Measurements from ENCODE around the gene ABLIM3.

Gene ABLIM3

GRCh38 chr5:149099920-149100319 lies 41.4 kb upstream of the ABLIM3 start:
- Histone ChIP-seq H3K9me2 (replicated peaks; ENCODE audit: insufficient read depth, low read length) (no peaks in the 10 kb centered on the region), H3K27ac (ENCODE audit: low read length) (no peak overlapping the region; the same call in 1 of the 2 replicates), H3F3A (ENCODE audit: insufficient read depth, low read length) (0 out of 2 replicates have a peak, but pooled peaks cover 2% of the 10 kb centered on the region), H3K4me1 (ENCODE audit: low read length) (0 out of 2 replicates have a peak, but pooled peaks cover 4% of the 10 kb centered on the region), H3K9ac (ENCODE audit: low read length) (no peak overlapping the region), H3K36me3 (replicated peaks; ENCODE audit: insufficient read depth, low read length) (no peaks in the 10 kb centered on the region), H2AFZ (ENCODE audit: low read length) (no peak overlapping the region), H3K4me3 (ENCODE audit: low read length) (no peak overlapping the region), H3K27me3 (replicated peaks; ENCODE audit: insufficient read depth, low read length) (no peaks in the 10 kb centered on the region), H4K20me1 (ENCODE audit: insufficient read depth, low read length) (no peaks in the 10 kb centered on the region), H3K4me2 (ENCODE audit: low read depth, low read length) (peak overlapping the region; percentile 45; the same call in 1 of the 2 replicates), H3K9me3 (replicated peaks; ENCODE audit: insufficient read depth, low read length) (no peaks in the 10 kb centered on the region), H3K79me2 (ENCODE audit: low read length) (no peaks in the 10 kb centered on the region)
- peak; percentile 64 for DNase-seq
- no peak for TF ChIP-seq CTCF (IDR thresholded peaks at IDR 0.05; ENCODE audit: low read length)
- TF ChIP-seq EZH2 (optimal IDR thresholded peaks at IDR 0.05; ENCODE audit: low read depth, low read length) = no peak
- TF ChIP-seq EZH2phosphoT487 (IDR thresholded peaks at IDR 0.05; ENCODE audit: low read length) = no peak

GRCh38 chr5:149100331-149100730 lies 41.0 kb upstream of the ABLIM3 start:
- Histone ChIP-seq H3K4me1 (ENCODE audit: low read length) (0 out of 2 replicates have a peak, but pooled peaks cover 2% of the 10 kb centered on the region), H4K20me1 (ENCODE audit: insufficient read depth, low read length) (no peaks in the 10 kb centered on the region), H3K36me3 (replicated peaks; ENCODE audit: insufficient read depth, low read length) (no peaks in the 10 kb centered on the region), H2AFZ (ENCODE audit: low read length) (no peak overlapping the region), H3K27me3 (replicated peaks; ENCODE audit: insufficient read depth, low read length) (no peaks in the 10 kb centered on the region), H3K9ac (ENCODE audit: low read length) (no peak overlapping the region), H3K27ac (ENCODE audit: low read length) (no peak overlapping the region; the same call in 1 of the 2 replicates), H3K4me2 (ENCODE audit: low read depth, low read length) (peak overlapping the region; percentile 45; the same call in 1 of the 2 replicates), H3K79me2 (ENCODE audit: low read length) (no peaks in the 10 kb centered on the region), H3K9me2 (replicated peaks; ENCODE audit: insufficient read depth, low read length) (no peaks in the 10 kb centered on the region), H3F3A (ENCODE audit: insufficient read depth, low read length) (0 out of 2 replicates have a peak, but pooled peaks cover 2% of the 10 kb centered on the region), H3K9me3 (replicated peaks; ENCODE audit: insufficient read depth, low read length) (no peaks in the 10 kb centered on the region), H3K4me3 (ENCODE audit: low read length) (no peak overlapping the region)
- TF ChIP-seq EZH2phosphoT487 (IDR thresholded peaks at IDR 0.05; ENCODE audit: low read length) (no peak), CTCF (IDR thresholded peaks at IDR 0.05; ENCODE audit: low read length) (no peak), EZH2 (optimal IDR thresholded peaks at IDR 0.05; ENCODE audit: low read depth, low read length) (no peak)
- no peak for DNase-seq

GRCh38 chr5:149108651-149109280 lies 32.5 kb upstream of the ABLIM3 start:
- Histone ChIP-seq H4K20me1 (ENCODE audit: insufficient read depth, low read length) (no peaks in the 10 kb centered on the region), H3K9me2 (replicated peaks; ENCODE audit: insufficient read depth, low read length) (no peaks in the 10 kb centered on the region), H3F3A (ENCODE audit: insufficient read depth, low read length) (no peaks in the 10 kb centered on the region), H3K27ac (ENCODE audit: low read length) (no peak overlapping the region), H3K4me3 (ENCODE audit: low read length) (no peak overlapping the region), H3K4me1 (ENCODE audit: low read length) (no peaks in the 10 kb centered on the region), H3K36me3 (replicated peaks; ENCODE audit: insufficient read depth, low read length) (no peaks in the 10 kb centered on the region), H2AFZ (ENCODE audit: low read length) (no peak overlapping the region), H3K27me3 (replicated peaks; ENCODE audit: insufficient read depth, low read length) (no peaks in the 10 kb centered on the region), H3K79me2 (ENCODE audit: low read length) (no peaks in the 10 kb centered on the region), H3K9me3 (replicated peaks; ENCODE audit: insufficient read depth, low read length) (no peaks in the 10 kb centered on the region), H3K9ac (ENCODE audit: low read length) (no peak overlapping the region), H3K4me2 (ENCODE audit: low read depth, low read length) (no peak overlapping the region)
- no peak for TF ChIP-seq CTCF (IDR thresholded peaks at IDR 0.05; ENCODE audit: low read length)
- TF ChIP-seq EZH2phosphoT487 (IDR thresholded peaks at IDR 0.05; ENCODE audit: low read length) = no peak
- DNase-seq = no peak

All from MM.1S (cell line).